GM10266 (cell line): Measurements from ENCODE around the gene PURA.
A peak's percentile ranks its signal among the peaks of the same experiment; 100 is the strongest.

Experiments
- DNase-seq: peaks from one replicate; pipeline ENCODE4 v3.0.0; 2012; ENCODE audit errors: extremely low spot score
- CTCF ChIP-seq: IDR thresholded peaks from 2 replicates; pipeline ENCODE4 v1.5.1; 2012; ENCODE audit warnings: mild to moderate bottlenecking, low read depth; ENCODE audit not compliant: control insufficient read depth, insufficient read depth; ENCODE audit errors: missing control alignments

PURA gene

GRCh38 chr5:140172483-140172882 is 58.6 kb downstream of the PURA start:
- no peak for DNase-seq
- TF ChIP-seq CTCF: no peak

DNA sequence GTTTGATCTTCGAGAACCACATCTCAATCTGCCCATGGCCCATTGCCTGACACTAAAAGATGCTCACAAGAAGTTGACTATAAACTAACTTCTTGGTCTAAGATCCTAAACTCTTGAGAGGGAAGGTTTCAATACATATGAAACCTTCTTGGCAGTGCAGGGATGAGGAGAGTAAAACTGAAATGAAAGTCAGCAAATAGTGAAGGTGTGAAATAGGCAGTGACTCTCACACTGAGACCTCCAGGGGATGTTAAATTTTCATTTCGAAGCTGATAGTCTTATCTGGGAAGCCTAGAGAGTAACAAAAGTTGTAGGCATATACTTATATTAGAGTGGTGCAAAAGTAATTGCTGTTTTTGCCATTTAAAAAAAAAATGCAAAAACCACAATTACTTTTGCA is 60.1 kb downstream of the PURA start:
- no peak for TF ChIP-seq CTCF
- DNase-seq: no peak

- TF ChIP-seq CTCF: no peak
- peak; percentile 95 for DNase-seq
Observed at GRCh38 chr5:140174465-140175366, 60.8 kb downstream of the PURA start, which contains the start of gene CYSTM1. Gene CYSTM1 (plus strand): TSS chr5:140175188. CDS start chr5:140194466, 19,278 bp downstream.
